AG09319 (cell line): ENCODE measurements around the gene ARHGAP8.

ENCODE experiments used
- DNase-seq: peaks from one replicate; pipeline ENCODE4 v3.0.0-alpha.2; 2010; ENCODE audit warnings: low read depth; ENCODE audit errors: extremely low read depth
- CTCF ChIP-seq: IDR thresholded peaks from 2 replicates; pipeline ENCODE4 v1.5.1; 2011; ENCODE audit warnings: low read depth, mild to moderate bottlenecking, inconsistent platforms, low read length, moderate library complexity

The ARHGAP8 gene

GRCh38 chr22:44880610-44881290, 128.4 kb downstream of the ARHGAP8 start:
- DNase-seq, result no peak
- TF ChIP-seq CTCF, result no peak

GRCh38 chr22:44881624-44882023, 129.2 kb downstream of the ARHGAP8 start:
- DNase-seq, result no peak
- TF ChIP-seq CTCF, result no peak

GRCh38 chr22:44882226-44882905, 130.0 kb downstream of the ARHGAP8 start:
- no peak for DNase-seq
- TF ChIP-seq CTCF, result no peak

- TF ChIP-seq CTCF, result no peak
- no peak for DNase-seq
Observed at GRCh38 chr22:44883011-44883421, 130.6 kb downstream of the ARHGAP8 start.

GRCh38 chr22:44884562-44884961, 132.2 kb downstream of the ARHGAP8 start:
- TF ChIP-seq CTCF, result no peak
- no peak for DNase-seq

GRCh38 chr22:44884968-44885805, 132.8 kb downstream of the ARHGAP8 start:
- no peak for DNase-seq
- no peak for TF ChIP-seq CTCF

GRCh38 chr22:44885806-44886360, 133.5 kb downstream of the ARHGAP8 start:
- DNase-seq, result no peak
- no peak for TF ChIP-seq CTCF
